Rectal smooth muscle tissue (tissue), 1 donor: Measurements from ENCODE around the gene PSMB8.

Experiments used
- H3K27ac ChIP-seq: one replicate; pipeline ENCODE4 v1.7.0; 2013; ENCODE audit warnings: low read depth, low read length, inconsistent platforms
- H3K27me3 ChIP-seq: one replicate; pipeline ENCODE4 v1.7.0; 2013; ENCODE audit warnings: low read length; ENCODE audit not compliant: control insufficient read depth, insufficient read depth
- H3K36me3 ChIP-seq: one replicate; pipeline ENCODE4 v1.7.0; 2013; ENCODE audit warnings: low read length; ENCODE audit not compliant: control insufficient read depth, insufficient read depth
- H3K4me1 ChIP-seq: one replicate; pipeline ENCODE4 v1.7.0; 2013; ENCODE audit warnings: low read length; ENCODE audit not compliant: control insufficient read depth, insufficient read depth
- H3K4me3 ChIP-seq: one replicate; pipeline ENCODE4 v1.7.0; 2013; ENCODE audit warnings: low read length
- H3K9ac ChIP-seq: one replicate; pipeline ENCODE4 v1.7.0; 2013; ENCODE audit warnings: low read length

The PSMB8 gene

DNA sequence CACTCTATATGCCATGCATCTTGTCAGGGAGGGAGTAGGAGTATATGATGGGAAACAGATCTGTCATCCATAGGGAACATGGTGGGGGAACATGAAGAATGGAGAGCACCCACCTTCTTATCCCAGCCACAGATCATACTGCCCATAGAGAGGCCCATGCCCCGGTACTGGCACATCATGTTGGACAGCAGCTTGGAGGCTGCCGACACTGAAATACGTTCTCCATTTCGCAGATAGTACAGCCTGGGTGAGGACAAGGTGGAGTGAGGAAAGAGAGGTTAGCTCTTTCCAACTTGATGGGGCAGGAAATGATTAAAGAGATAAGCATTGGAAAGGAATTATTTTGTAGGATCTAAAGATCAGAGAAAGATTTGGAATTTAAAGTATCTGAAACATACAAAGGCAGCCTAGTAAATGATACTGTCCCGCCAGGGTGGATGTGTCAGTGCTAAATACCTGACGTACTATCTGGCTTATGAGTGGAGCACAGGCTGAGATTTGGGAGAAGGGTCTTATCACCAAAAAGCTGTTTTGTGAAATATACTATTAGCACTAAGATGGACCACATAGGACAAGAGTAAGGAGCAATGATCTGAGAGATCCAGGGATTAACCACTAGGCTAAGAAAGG is 1.7 kb downstream of the PSMB8 start:
- Histone ChIP-seq H3K36me3 (peaks cover 21% of the 10 kb centered on the region), H3K9ac (no peak overlapping the region), H3K27ac (no peak overlapping the region), H3K4me1 (peaks cover 10% of the 10 kb centered on the region), H3K27me3 (no peaks in the 10 kb centered on the region), H3K4me3 (peak overlapping the region; percentile 43)

DNA sequence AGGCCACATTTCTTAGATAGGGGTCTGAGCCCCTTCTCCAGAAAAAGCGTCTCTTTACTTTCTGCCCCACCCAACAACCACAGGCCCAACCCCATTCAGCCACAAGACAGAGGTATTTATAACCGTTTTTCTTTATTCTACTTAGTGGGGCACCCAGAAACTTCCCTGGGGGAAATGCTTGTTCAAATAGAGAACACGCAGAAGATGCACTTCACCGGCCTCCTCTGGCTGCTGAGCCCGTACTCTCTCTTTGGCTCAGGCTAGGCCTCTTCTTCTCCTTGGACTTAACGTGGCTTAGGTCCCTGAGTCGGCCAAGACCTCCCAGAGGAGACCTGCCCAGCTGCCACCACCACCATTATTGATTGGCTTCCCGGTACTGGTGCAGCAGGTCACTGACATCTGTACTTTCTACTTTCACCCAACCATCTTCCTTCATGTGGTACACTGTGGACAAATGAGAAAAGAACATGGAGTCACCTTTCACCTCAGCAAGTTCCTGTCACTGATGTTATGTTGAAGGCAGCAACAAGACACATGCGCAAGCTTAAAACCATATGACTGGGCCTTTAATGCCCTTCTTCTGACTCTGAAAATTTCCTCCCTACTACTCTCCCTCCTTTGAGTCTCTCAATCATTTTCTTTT is 3.1 kb downstream of the PSMB8 start:
- peaks cover 10% of the 10 kb centered on the region for H3K4me1 ChIP-seq
- no peak overlapping the region for H3K9ac ChIP-seq
- H3K4me3 ChIP-seq, result no peak overlapping the region
- H3K27ac ChIP-seq, result no peak overlapping the region
- peaks cover 16% of the 10 kb centered on the region for H3K36me3 ChIP-seq
- no peaks in the 10 kb centered on the region for H3K27me3 ChIP-seq

DNA sequence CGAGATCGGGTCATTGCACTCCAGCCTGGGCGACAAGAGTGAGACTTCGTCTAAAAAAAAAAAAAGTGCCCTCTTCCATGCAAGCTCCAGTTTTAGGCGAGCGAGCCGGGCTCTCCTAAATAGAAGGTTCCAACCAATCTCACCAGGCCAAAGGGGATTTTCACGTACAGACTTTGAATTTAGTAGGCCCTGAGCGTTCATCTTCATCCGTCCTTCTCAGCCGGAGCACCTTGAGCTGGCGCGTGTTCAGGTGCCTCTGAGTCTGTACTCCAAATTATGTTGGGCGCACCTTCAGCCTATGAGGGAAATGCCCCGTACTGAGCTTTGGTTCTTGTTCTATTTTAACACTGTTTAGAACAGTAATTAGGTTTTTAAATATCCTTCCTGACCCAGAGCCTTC is 4.5 kb downstream of the PSMB8 start:
- no peak overlapping the region for H3K4me3 ChIP-seq
- H3K9ac ChIP-seq, result no peak overlapping the region
- H3K27ac ChIP-seq, result peak overlapping the region; percentile 89
- H3K36me3 ChIP-seq, result peaks cover 15% of the 10 kb centered on the region
- H3K4me1 ChIP-seq, result peaks cover 10% of the 10 kb centered on the region
- H3K27me3 ChIP-seq, result no peaks in the 10 kb centered on the region

DNA sequence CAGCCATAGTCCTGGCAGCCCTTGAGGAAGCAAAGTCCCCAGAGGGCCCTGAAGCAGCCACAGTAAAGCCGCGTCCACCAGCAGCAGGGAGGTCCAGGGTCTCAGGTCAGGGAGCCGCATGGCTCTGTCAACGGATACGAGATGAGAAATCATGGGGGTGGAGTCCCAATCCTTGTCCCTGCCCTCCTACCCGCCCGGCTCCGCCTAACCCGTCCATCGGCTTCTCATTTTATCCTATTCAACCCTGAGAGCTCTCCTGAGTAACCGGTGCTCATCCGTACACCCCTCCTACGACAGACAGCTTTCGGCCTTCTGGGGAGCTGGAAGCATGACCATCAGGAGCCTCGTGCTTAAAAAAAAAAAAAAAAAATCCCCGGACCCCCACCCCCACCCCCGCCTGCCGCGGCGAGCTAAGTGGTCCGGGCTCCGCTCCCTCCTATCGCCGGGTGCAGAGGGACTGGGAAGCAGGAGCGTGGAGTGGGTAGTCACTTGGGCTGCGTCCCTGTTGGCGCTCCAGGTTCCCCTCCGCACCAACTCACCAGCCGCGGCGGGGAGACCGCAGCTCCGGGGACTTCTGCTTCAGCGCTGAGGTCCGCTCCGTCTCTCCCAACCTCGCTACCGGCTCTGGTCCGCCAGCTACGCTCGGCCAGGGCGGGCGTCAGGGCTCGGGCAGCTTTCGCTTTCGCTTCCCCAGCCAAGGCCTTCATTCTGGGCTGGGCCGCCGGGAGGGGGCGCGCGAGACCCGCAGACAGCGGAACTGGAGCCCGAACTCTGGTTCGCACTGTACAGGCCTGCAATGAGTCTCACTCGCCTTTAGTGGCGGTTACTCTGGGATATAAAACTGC is 5.5 kb downstream of the PSMB8 start, which contains the start of gene TAP2:
TSS of gene TAP2 (minus strand) at position 626 of the 845 bp plus-strand sequence. CDS start at position 120, 506 bp downstream.
- peaks cover 10% of the 10 kb centered on the region for H3K4me1 ChIP-seq
- peak within 1 kb of the TSS; percentile 87 for H3K4me3 ChIP-seq
- H3K27ac ChIP-seq, result peak within 1 kb of the TSS; percentile 89
- H3K36me3 ChIP-seq, result peaks cover 15% of the 10 kb centered on the region
- peak within 1 kb of the TSS; percentile 85 for H3K9ac ChIP-seq
- no peaks in the 10 kb centered on the region for H3K27me3 ChIP-seq

DNA sequence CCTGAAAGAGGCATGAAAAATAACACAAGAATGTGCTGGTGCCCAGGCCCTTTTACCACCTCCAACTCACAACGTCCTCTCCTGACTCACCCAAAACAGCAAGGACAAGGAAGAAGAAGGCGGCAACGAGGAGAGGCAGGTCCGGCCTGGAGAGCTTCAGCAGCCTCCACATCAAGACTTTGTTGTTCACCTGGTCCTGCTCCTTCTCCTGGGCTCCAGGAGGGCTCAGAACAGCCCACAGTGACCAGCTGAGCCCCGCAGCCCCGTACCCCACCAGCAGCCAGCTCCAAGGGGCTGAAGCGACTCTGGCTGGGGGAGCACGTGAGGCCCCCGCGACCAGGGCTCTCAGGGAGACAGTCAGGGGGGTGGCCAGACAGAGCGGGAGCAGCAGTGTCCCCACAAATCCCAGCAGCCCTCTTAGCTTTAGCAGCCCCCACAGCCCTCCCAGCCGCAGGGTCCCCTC is 6.2 kb downstream of the PSMB8 start:
- Histone ChIP-seq H3K27me3 (no peaks in the 10 kb centered on the region), H3K4me1 (peaks cover 10% of the 10 kb centered on the region), H3K4me3 (peak overlapping the region; percentile 87), H3K9ac (peak overlapping the region; percentile 10), H3K27ac (peak overlapping the region; percentile 89), H3K36me3 (peaks cover 15% of the 10 kb centered on the region)

DNA sequence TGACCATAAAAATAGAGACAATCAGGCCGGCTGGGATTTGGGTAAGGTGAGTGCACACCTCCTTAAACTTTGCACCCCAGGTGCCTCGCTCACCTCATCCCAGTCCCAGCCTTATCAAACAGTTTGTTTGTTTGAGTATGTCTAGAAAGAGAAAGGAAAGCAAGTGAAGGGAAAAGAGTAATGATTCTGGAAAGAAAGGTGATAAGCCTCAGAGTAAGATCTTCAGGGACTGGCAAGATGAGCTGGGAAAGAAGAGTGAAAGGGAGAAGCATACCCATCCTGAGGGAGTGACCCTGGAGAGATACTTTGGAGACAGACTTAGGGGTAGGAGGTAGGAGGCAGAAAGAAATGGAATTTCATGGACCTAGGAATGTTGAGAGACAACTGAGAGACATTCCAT is 7.0 kb downstream of the PSMB8 start:
- no peak overlapping the region for H3K27ac ChIP-seq
- no peak overlapping the region for H3K9ac ChIP-seq
- no peak overlapping the region for H3K4me3 ChIP-seq
- H3K27me3 ChIP-seq, result no peaks in the 10 kb centered on the region
- H3K36me3 ChIP-seq, result peaks cover 10% of the 10 kb centered on the region
- H3K4me1 ChIP-seq, result peaks cover 7% of the 10 kb centered on the region

DNA sequence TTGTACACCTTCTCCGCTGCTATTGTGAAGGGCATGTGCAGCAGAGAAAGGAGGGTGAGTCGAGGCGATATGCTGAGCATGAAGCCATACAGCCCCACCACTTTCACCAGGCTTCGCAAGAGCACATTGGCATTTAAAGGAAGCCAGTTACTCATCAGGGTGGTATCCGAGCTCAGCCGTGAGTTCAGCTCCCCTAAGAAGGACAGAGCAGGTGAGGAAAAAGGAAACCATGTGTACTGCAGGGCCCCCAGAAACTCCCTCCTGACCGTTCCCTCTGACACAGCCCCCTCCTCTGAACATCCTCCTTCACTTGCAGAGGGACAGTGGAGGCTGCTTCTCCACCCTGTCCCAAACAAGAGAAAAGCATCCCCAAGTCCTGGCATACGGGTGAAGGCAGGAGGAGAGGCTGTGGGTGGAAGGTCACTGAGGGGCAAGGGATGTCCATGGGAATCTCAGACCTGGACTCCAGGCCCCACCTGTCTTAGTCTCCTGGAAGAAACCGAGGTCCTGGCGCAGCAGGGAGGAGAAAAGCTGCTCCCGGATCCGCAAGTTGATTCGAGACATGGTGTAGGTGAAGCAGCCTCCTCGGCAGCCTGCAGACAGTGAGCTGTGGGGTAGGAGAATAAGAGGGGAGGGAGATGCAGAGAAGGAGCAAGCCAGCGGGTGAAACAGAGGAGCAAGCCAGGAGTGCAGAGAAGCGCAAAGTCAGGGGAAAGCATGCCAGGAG is 8.5 kb downstream of the PSMB8 start:
- Histone ChIP-seq H3K27me3 (no peaks in the 10 kb centered on the region), H3K27ac (no peak overlapping the region), H3K36me3 (peaks cover 5% of the 10 kb centered on the region), H3K4me3 (no peak overlapping the region), H3K9ac (no peak overlapping the region), H3K4me1 (peaks cover 7% of the 10 kb centered on the region)

DNA sequence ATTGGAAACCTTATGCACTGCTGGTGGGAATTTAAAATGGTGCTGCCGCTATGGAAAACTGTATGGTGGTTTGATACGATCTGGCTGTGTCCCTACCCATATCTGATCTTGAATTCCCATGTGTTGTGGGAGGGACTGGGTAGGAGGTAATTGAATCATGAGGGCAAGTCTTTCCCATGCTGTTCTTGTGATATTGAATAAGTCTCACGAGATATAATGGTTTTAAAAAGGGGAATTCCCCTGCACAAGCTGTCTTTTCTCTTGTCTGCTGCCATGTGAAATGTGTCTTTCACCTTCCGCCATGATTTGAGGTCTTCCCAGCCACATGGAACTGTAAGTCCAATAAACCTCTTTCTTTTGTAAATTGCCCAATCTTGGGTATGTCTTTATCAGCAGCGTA is 10.2 kb downstream of the PSMB8 start:
- peaks cover 14% of the 10 kb centered on the region for H3K36me3 ChIP-seq
- no peak overlapping the region for H3K9ac ChIP-seq
- peaks cover 7% of the 10 kb centered on the region for H3K4me1 ChIP-seq

DNA sequence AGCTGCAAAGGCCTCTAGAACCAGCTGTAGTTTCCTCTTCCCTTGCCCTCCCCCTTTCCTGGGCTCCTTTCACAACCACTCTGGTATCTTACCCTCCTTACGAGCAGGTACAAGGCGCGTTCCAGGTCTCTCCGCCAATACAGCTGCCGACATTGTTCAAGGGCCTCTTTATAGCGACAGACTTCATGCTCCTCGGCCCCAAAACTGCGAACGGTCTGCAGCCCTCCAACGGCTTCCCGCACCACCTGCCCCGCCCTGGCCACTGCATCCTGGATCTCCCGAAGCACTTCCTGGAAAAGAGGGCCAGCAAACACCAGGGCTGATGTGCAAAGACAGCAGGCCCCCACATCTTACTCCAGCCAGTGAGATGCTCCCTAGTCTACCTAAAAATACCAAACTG is 11.3 kb downstream of the PSMB8 start:
- Histone ChIP-seq H3K4me1 (peaks cover 2% of the 10 kb centered on the region), H3K4me3 (no peak overlapping the region), H3K27ac (no peak overlapping the region), H3K9ac (no peak overlapping the region), H3K27me3 (no peaks in the 10 kb centered on the region), H3K36me3 (peaks cover 14% of the 10 kb centered on the region)

More for the DNA sequence above, 10.2 kb downstream of the PSMB8 start:
- H3K4me3 ChIP-seq, result no peak overlapping the region
- no peak overlapping the region for H3K27ac ChIP-seq
- no peaks in the 10 kb centered on the region for H3K27me3 ChIP-seq

DNA sequence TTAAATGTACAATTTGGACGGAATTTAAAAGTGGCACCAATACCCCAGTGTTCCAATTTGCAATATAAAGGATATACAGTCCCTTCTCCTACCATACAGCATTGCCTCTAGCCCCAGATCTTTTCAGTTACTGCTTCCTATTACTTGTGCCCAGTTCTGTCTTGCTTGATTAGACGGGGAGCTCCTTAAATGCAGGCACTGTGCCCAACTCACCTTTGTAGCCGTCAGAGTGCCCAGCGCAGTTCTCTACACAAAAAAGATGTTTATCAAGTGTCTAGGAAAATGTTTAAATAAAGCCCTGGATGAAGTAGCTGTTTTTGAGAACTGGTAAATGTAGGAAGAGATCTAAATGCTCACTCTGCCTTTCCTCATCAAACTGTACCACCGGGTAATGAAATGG is 12.9 kb downstream of the PSMB8 start:
- Histone ChIP-seq H3K4me3 (no peak overlapping the region), H3K27me3 (no peaks in the 10 kb centered on the region), H3K36me3 (peaks cover 14% of the 10 kb centered on the region), H3K4me1 (no peaks in the 10 kb centered on the region), H3K27ac (no peak overlapping the region), H3K9ac (no peak overlapping the region)

DNA sequence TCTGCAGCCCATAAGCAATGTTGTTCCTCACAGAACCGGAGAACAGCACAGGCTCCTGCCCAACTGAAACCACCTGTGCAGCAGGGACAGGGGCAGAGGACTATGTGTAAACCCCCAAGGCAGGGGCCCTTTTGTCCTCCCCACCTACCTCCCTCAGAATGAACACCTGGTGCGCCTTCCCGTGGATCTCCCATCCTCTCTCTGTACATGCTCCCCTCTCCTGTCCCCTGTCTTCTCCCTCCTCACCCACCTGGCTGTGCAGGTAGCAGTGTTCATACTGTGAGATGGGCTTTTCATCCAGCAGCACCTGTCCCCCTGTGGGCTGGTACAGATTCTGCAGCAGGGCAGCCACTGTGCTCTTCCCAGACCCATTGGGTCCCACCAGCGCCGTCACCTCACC is 13.8 kb downstream of the PSMB8 start:
- H3K4me3 ChIP-seq, result no peak overlapping the region
- peaks cover 14% of the 10 kb centered on the region for H3K36me3 ChIP-seq
- H3K9ac ChIP-seq, result no peak overlapping the region
- no peaks in the 10 kb centered on the region for H3K27me3 ChIP-seq
- no peak overlapping the region for H3K27ac ChIP-seq
- H3K4me1 ChIP-seq, result no peaks in the 10 kb centered on the region

DNA sequence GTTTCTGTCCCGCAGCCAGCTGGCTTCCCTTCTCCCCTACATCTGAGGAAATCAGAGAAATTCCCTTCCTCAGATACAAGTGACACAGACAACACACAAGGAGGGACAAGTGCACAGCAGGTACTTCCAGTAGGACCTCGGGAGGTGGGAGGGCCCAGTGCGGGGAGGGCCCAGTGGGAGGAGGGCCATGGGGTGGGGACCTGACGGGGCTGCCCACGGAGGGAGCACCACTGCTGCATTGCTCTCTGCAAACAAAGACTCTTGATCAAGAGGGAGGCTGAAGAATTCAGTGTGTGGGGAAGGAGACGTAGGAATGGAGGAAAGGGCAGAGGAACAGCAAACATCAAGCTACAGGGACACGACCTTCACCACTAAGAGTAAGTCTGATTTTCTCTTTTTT is 14.4 kb downstream of the PSMB8 start:
- Histone ChIP-seq H3K4me1 (no peaks in the 10 kb centered on the region), H3K9ac (no peak overlapping the region), H3K27me3 (no peaks in the 10 kb centered on the region), H3K27ac (no peak overlapping the region), H3K4me3 (no peak overlapping the region), H3K36me3 (peaks cover 10% of the 10 kb centered on the region)
